DOHH2 (cell line): ENCODE measurements around the gene GTPBP8.

Experiments used
- H3F3A ChIP-seq: fragments of 200-600 bp; sonication (generic), shearing (Covaris generic); 2 replicates; pipeline ENCODE4 v1.6.0; 2016; ENCODE audit warnings: antibody characterized with exemption, mild to moderate bottlenecking; ENCODE audit not compliant: control insufficient read depth, insufficient read depth
- H3K27ac ChIP-seq: fragments of 200-600 bp; sonication (generic); 2 replicates; pipeline ENCODE4 v1.5.1; 2014; ENCODE audit warnings: low read depth, mild to moderate bottlenecking, low read length, moderate library complexity
- H3K27me3 ChIP-seq: fragments of 200-600 bp; sonication (generic); 2 replicates; pipeline ENCODE4 v1.6.1; 2014; ENCODE audit warnings: mild to moderate bottlenecking, low read length, mixed read lengths; ENCODE audit not compliant: control insufficient read depth
- H3K36me3 ChIP-seq: fragments of 200-600 bp; sonication (generic); 2 replicates; pipeline ENCODE4 v1.6.1; 2014; ENCODE audit warnings: mild to moderate bottlenecking, low read length, moderate library complexity, mixed read lengths; ENCODE audit not compliant: control insufficient read depth
- H3K4me1 ChIP-seq: fragments of 200-600 bp; sonication (generic); 2 replicates; pipeline ENCODE4 v1.6.1; 2014; ENCODE audit warnings: mild to moderate bottlenecking, low read length, mixed read lengths; ENCODE audit not compliant: control insufficient read depth
- H3K4me2 ChIP-seq: fragments of 200-600 bp; sonication (generic); 2 replicates; pipeline ENCODE4 v1.6.0; 2014; ENCODE audit warnings: mild to moderate bottlenecking, low read length, moderate library complexity
- H3K4me3 ChIP-seq: fragments of 200-600 bp; sonication (generic); 2 replicates; pipeline ENCODE4 v1.5.1; 2014; ENCODE audit warnings: mild to moderate bottlenecking, low read length, mixed read lengths
- H3K79me2 ChIP-seq: fragments of 200-600 bp; sonication (generic); 2 replicates; pipeline ENCODE4 v1.6.1; 2014; ENCODE audit warnings: mild to moderate bottlenecking, low read length, mixed read lengths; ENCODE audit not compliant: control insufficient read depth
- H3K9me2 ChIP-seq: fragments of 200-600 bp; sonication (generic); replicated peaks from 2 replicates; pipeline ENCODE4 v1.6.1; 2014; ENCODE audit warnings: mild to moderate bottlenecking, low read length, mixed read lengths; ENCODE audit not compliant: control insufficient read depth
- H3K9me3 ChIP-seq: fragments of 200-600 bp; sonication (generic); 2 replicates; pipeline ENCODE4 v1.6.1; 2014; ENCODE audit warnings: antibody characterized with exemption, low read length, mixed read lengths; ENCODE audit not compliant: control insufficient read depth, insufficient read depth
- H4K20me1 ChIP-seq: fragments of 200-600 bp; sonication (generic); 2 replicates; pipeline ENCODE4 v1.6.0; 2014; ENCODE audit warnings: low read depth, mild to moderate bottlenecking, antibody characterized with exemption, low read length, moderate library complexity; ENCODE audit not compliant: control insufficient read depth, insufficient read depth
- EZH2phosphoT487 ChIP-seq: fragments of 200-600 bp; sonication (generic); IDR thresholded peaks from 2 replicates; pipeline ENCODE4 v1.6.1; 2017; ENCODE audit warnings: borderline replicate concordance, mild to moderate bottlenecking, antibody characterized with exemption, low read length, moderate library complexity, mixed read lengths
- TF ChIP-seq, protein P1 (sequence below): fragments of 200-600 bp; sonication (generic); IDR thresholded peaks from one replicate; pipeline ENCODE4 v1.5.1; 2014; ENCODE audit warnings: antibody characterized with exemption, mild to moderate bottlenecking, low read depth, low read length; ENCODE audit not compliant: poor library complexity, severe bottlenecking

The GTPBP8 gene

DNA sequence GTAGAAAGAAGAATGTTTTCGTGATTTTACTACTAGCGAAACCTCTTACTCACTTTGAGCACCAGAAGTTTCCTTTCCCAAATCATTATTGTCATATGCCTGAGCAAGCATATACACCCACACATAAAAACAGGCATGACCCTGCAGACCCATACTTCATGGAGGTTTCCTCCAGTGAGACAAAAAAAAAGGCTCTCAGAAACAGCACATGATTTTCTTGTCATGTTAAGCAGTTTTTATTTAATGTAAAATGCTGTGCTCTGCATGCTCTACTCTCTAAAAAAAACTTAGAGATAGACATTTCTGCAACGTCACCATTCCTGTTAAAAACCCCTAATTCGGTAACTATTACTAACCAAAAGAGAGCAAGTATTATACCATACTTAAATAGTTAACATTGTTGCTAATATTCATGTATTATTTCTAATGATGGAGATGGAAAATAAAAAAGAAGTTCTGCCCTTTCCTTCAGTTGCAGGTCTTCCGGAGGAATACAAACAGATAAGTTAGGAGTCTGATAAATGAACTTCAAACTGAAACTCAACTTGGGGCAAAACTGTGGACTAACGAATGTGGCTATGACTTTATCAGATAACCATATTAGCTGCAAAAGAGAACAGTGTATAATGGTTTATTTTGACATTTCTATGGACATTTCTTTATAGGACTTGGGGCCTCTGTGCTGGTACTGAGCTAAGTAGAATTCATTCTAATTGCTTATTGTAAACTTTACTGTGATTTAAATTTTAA, 31.8 kb upstream of the GTPBP8 start:
- H3K4me1 ChIP-seq: 0 out of 2 replicates have a peak, but pooled peaks cover 5% of the 10 kb centered on the region
- H4K20me1 ChIP-seq: no peaks in the 10 kb centered on the region
- H3K36me3 ChIP-seq: no peaks in the 10 kb centered on the region
- no peak overlapping the region for H3K4me3 ChIP-seq
- peaks cover 11% of the 10 kb centered on the region for H3K9me3 ChIP-seq
- H3F3A ChIP-seq: no peaks in the 10 kb centered on the region
- H3K79me2 ChIP-seq: no peaks in the 10 kb centered on the region
- H3K27ac ChIP-seq: no peak overlapping the region
- H3K27me3 ChIP-seq: no peaks in the 10 kb centered on the region
- H3K4me2 ChIP-seq: no peak overlapping the region
- no peaks in the 10 kb centered on the region for H3K9me2 ChIP-seq
- no peak for TF ChIP-seq EZH2phosphoT487
- TF ChIP-seq, protein P1, sequence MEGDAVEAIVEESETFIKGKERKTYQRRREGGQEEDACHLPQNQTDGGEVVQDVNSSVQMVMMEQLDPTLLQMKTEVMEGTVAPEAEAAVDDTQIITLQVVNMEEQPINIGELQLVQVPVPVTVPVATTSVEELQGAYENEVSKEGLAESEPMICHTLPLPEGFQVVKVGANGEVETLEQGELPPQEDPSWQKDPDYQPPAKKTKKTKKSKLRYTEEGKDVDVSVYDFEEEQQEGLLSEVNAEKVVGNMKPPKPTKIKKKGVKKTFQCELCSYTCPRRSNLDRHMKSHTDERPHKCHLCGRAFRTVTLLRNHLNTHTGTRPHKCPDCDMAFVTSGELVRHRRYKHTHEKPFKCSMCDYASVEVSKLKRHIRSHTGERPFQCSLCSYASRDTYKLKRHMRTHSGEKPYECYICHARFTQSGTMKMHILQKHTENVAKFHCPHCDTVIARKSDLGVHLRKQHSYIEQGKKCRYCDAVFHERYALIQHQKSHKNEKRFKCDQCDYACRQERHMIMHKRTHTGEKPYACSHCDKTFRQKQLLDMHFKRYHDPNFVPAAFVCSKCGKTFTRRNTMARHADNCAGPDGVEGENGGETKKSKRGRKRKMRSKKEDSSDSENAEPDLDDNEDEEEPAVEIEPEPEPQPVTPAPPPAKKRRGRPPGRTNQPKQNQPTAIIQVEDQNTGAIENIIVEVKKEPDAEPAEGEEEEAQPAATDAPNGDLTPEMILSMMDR: no peak

DNA sequence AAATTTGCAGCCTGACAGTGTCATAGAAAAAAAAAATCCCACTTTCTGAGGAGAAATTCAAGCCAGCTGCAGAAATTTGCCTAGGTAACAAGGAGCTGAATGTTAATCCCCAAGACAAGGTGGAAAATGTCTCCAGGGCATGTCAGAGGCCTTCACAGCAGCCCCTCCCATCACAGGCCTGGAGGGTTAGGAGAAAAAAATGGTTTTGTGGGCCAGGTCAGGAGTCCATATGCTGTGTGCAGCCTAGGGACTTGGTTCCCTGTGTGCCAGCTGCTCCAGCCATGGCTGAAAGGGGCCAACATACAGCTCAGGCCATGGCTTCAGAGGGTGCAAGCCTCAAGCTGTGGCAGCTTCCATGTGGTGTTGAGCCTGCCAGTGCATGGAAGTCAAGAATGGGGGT, 27.1 kb upstream of the GTPBP8 start:
- H3K4me2 ChIP-seq: no peak overlapping the region
- H3K4me3 ChIP-seq: no peak overlapping the region
- 0 out of 2 replicates have a peak, but pooled peaks cover 5% of the 10 kb centered on the region for H3K4me1 ChIP-seq
- no peaks in the 10 kb centered on the region for H3K9me2 ChIP-seq
- no peaks in the 10 kb centered on the region for H3K36me3 ChIP-seq
- H4K20me1 ChIP-seq: no peaks in the 10 kb centered on the region
- no peaks in the 10 kb centered on the region for H3F3A ChIP-seq
- peaks cover 14% of the 10 kb centered on the region for H3K9me3 ChIP-seq
- no peaks in the 10 kb centered on the region for H3K79me2 ChIP-seq
- H3K27ac ChIP-seq: no peak overlapping the region
- no peaks in the 10 kb centered on the region for H3K27me3 ChIP-seq
- TF ChIP-seq, protein P1: no peak
- no peak for TF ChIP-seq EZH2phosphoT487

DNA sequence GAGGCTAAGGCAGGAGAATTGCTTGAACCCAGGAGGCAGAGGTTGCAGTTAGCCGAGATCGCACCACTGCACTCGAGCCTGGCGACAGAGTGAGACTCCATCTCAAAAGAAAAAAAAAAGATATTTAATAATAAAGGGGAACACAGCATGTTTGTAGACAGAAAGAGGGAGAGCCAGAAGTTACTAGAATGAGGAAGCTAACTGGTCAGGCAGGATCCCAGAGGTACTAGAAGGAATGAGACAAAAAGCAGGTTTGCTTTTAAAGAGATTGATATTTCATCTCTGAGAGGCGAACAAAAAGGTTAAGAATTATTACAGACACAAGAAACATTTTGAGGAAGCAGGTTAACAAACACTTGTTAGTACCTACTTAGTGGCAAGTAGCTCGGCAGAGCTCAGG, 25.1 kb upstream of the GTPBP8 start:
- H3K4me2 ChIP-seq: no peak overlapping the region
- H3K9me2 ChIP-seq: no peaks in the 10 kb centered on the region
- no peak overlapping the region for H3K4me3 ChIP-seq
- H3K9me3 ChIP-seq: peaks cover 14% of the 10 kb centered on the region
- no peaks in the 10 kb centered on the region for H4K20me1 ChIP-seq
- H3K36me3 ChIP-seq: no peaks in the 10 kb centered on the region
- no peaks in the 10 kb centered on the region for H3K27me3 ChIP-seq
- H3F3A ChIP-seq: no peaks in the 10 kb centered on the region
- no peaks in the 10 kb centered on the region for H3K4me1 ChIP-seq
- no peak for TF ChIP-seq EZH2phosphoT487
- TF ChIP-seq, protein P1: no peak
- no peaks in the 10 kb centered on the region for H3K79me2 ChIP-seq
- no peak overlapping the region for H3K27ac ChIP-seq
